Endothelial cell of hepatic sinusoid (primary cell): Measurements from ENCODE around the gene WNT8A.

Experiments
- in situ Hi-C: cut with HindIII; loops from 2 replicates; pipeline ENCODE4 v1.10.0; 2017; ENCODE audit warnings: low sequenced_read_pairs

The WNT8A gene

DNA sequence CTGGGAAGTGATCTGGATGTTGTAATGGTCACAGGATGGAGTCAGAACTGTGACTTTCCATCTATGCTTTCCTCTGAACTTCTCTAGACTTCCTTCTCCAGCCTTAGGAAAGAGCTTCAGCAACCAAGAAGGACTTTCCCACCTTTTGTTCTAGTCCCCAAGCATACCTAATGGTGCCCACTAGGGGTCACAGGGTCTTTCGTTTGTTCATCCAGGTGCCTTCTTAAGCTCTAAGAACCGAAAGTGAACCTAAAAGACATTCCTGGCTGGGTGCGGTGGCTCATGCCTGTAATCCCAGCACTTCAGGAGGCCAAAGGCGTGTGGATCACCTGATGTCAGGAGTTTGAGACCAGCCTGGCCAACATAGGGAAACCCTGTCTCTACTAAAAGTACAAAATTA, 1.8 kb upstream of the WNT8A start:
- in situ Hi-C loops = no loop called here

DNA sequence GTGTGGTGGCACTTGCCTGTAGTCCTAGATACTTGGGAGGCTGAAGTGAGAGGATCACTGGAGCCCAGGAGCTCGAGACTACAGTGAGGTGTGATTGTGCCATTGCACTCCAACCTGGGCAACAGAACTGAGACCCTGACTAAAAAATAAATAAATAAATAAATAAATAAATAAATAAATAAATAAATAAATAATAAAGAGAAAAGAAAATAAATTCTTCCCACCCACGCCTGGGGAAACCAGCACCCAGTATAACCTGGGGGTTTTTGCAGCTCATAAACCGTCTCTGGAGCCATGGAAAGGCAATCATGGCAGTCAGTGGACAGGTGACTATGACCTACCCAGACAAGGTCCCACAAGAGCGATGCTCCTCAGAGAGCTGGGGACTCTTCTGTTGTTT, 7.9 kb downstream of the WNT8A start:
- in situ Hi-C loops = no loop called here

GRCh38 chr5:138092301-138092700, 8.5 kb downstream of the WNT8A start:
- in situ Hi-C loops = no loop called here

GRCh38 chr5:138093036-138093435, 9.2 kb downstream of the WNT8A start:
- in situ Hi-C loops = no loop called here

DNA sequence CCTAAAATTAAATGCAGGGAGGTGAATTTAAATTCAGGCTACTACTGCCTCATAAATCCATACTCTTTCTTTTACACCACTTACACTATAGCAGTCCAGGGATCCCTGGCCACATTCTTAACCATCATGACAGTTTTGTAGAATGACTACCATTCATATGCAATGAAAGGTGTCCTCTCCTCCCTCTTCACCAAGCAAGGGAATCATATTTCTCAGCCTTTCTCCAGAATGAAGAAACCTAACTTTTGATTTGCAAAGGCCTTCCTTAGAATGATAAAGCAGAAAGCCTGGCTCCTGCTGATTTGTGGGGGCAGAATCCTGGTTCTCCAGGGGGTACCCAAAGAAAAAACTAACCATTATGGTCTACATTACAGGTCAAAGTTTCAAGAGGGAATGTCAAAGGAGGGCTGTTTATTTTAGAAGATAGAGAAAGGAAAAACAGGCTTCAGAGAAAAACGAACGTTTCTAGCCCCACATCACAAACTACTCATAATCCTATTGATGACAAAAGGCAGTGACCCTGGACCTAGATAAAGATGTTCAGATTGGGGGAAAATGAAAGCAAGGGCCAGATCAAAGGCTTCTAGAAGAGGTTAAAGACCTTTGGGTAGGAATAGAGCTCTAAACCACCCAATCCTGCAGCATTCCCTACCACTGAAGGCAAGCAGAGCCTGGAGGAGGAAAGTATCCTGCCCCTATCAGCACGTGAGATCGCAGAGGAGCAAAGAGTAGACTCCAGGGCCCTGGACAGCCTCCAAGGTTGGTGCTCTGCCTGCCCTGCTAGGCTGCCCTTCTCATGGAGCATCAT, 11.5 kb downstream of the WNT8A start:
- in situ Hi-C loops = no loop called here

- in situ Hi-C loops = no loop called here
Measured at GRCh38 chr5:138096363-138096762, 12.5 kb downstream of the WNT8A start.

GRCh38 chr5:138096997-138097828, 13.4 kb downstream of the WNT8A start:
- in situ Hi-C loops = no loop called here

- in situ Hi-C loops = no loop called here
Measured at GRCh38 chr5:138102454-138103318, 18.9 kb downstream of the WNT8A start.

- in situ Hi-C loops = no loop called here
Measured at GRCh38 chr5:138103319-138103637, 19.4 kb downstream of the WNT8A start.

- in situ Hi-C loops = no loop called here
Measured at GRCh38 chr5:138105709-138106108, 21.9 kb downstream of the WNT8A start.

GRCh38 chr5:138107213-138107612, 23.4 kb downstream of the WNT8A start:
- in situ Hi-C loops = no loop called here

GRCh38 chr5:138109463-138110265, 25.8 kb downstream of the WNT8A start:
- in situ Hi-C loops = no loop called here

DNA sequence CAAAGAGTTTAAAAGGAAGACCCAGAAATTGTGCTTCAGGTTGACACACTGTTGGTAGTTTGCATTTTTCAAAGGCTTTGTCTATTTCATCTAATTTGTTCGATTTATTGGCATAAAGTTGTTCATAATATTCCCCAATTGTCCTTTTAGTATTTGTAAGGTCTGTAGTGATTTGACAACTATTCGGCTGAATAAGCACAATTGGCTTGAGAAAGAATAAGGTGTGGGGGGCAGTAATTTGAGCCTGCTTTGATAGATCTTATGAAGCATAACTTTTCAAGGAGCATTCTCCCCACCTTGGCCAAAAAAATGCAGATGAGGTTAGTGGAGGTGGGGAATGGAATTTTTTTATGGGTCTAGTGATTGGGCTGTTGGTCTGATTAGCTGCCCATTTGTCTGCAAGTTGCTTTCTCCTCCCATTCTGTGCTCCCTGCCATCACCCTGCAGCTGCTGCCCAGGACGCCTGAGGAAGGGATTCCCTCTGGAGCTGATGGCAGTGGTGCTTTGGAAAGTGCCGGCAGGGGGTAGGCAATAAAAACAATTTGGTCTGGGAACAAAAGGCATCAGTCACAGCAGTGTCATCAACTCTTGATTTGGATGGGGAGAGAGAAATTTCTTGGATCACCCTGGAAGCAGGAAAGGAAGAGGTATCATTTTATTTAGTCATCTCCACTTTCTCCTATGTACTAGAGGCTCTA, 26.6 kb downstream of the WNT8A start:
- in situ Hi-C loops = no loop called here

DNA sequence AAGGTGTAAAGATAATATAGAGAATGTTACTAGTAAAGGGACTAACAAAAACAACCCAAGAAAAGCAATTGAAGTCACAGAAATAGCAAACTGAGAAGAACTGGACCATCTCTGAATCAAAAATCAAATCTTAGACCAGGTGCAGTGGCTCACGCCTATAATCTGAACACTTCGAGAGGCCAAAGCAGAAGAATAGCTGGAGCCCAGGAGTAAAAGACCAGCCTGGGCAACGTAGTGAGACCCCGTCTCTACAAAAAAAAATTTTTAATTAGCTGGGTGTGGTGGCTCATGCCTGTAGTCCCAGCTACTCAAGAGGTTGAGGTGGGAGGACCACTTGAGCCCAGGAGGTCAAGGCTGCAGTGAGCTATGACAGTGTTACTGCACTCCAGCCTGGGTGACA, 27.3 kb downstream of the WNT8A start:
- in situ Hi-C loops = no loop called here

GRCh38 chr5:138111937-138112336, 28.1 kb downstream of the WNT8A start:
- in situ Hi-C loops = no loop called here

- in situ Hi-C loops = no loop called here
Measured at GRCh38 chr5:138115254-138115653, 31.4 kb downstream of the WNT8A start.

- in situ Hi-C loops = loop anchor here (5.0 kb wide), 2 partner anchors 51 to 96 kb away; partner anchors contain the start of gene FAM13B
Measured at GRCh38 chr5:138128334-138128733, 44.5 kb downstream of the WNT8A start.

DNA sequence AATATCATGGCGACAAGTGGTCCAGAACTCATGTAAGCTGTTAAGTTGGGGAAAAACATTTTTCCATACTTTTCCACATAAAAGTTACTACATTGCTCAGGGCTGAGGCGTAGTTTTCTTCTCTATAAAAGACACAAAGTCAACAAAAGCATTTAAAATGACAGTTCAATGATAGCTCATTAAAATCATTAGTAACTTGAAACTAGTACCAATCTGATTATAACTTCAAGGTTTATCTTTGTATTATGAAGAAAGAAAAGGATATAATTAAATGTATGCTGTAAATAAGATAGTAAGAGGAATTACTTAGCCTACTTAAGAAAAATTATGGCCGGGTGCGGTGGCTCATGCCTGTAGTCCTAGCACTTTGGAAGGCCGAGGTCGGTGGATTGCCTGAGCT, 45.5 kb downstream of the WNT8A start:
- in situ Hi-C loops = loop anchor here (5.0 kb wide), 2 partner anchors 52 to 97 kb away; partner anchors contain the start of gene FAM13B

GRCh38 chr5:138132543-138132942, 48.7 kb downstream of the WNT8A start:
- in situ Hi-C loops = no loop called here
